Activated CD4-positive, alpha-beta T cell treated with anti-CD3 and anti-CD28 coated beads, Interleukin-2, amount 50 U/mL, for 1 hour (primary cell): ENCODE data around the gene TIMP4.

Experiments used
- DNase-seq: peaks from one replicate; pipeline ENCODE4 v3.0.0-alpha.2; 2020

The TIMP4 gene

GRCh38 chr3:12158387-12159226 lies at the start of gene TIMP4:
Gene TIMP4, minus strand, starts transcription at chr3:12158912. Its CDS starts 72 bp downstream, at chr3:12158840.
- DNase-seq: no peak

- DNase-seq: no peak
Observed at GRCh38 chr3:12205171-12205570, 46.5 kb upstream of the TIMP4 start.

GRCh38 chr3:12201813-12202212 lies 43.1 kb upstream of the TIMP4 start:
- no peak for DNase-seq

- DNase-seq: no peak
Observed at GRCh38 chr3:12198301-12198700, 39.6 kb upstream of the TIMP4 start.

- no peak for DNase-seq
Observed at GRCh38 chr3:12197475-12197874, 38.8 kb upstream of the TIMP4 start.

- DNase-seq: no peak
Observed at GRCh38 chr3:12196684-12197083, 38.0 kb upstream of the TIMP4 start.

- no peak for DNase-seq
Observed at GRCh38 chr3:12195231-12195630, 36.5 kb upstream of the TIMP4 start.

- no peak for DNase-seq
Observed at GRCh38 chr3:12194669-12195161, 36.0 kb upstream of the TIMP4 start.

GRCh38 chr3:12194209-12194608 lies 35.5 kb upstream of the TIMP4 start:
- no peak for DNase-seq

GRCh38 chr3:12193485-12194165 lies 34.9 kb upstream of the TIMP4 start:
- no peak for DNase-seq

- DNase-seq: no peak
Observed at GRCh38 chr3:12192655-12193484, 34.2 kb upstream of the TIMP4 start.

- DNase-seq: no peak
Observed at GRCh38 chr3:12192173-12192572, 33.5 kb upstream of the TIMP4 start.

GRCh38 chr3:12191559-12191958 lies 32.8 kb upstream of the TIMP4 start:
- DNase-seq: no peak

GRCh38 chr3:12190832-12191231 lies 32.1 kb upstream of the TIMP4 start:
- DNase-seq: no peak

GRCh38 chr3:12190221-12190807 lies 31.6 kb upstream of the TIMP4 start:
- no peak for DNase-seq

GRCh38 chr3:12188681-12189287 lies 30.1 kb upstream of the TIMP4 start:
- no peak for DNase-seq

- DNase-seq: no peak
Observed at GRCh38 chr3:12188328-12188648, 29.6 kb upstream of the TIMP4 start.

GRCh38 chr3:12187448-12188327 lies 29.0 kb upstream of the TIMP4 start:
- no peak for DNase-seq

- no peak for DNase-seq
Observed at GRCh38 chr3:12186515-12187286, 28.0 kb upstream of the TIMP4 start.

- DNase-seq: no peak
Observed at GRCh38 chr3:12186046-12186445, 27.3 kb upstream of the TIMP4 start.
